NCI-H226 (cell line): Measurements from ENCODE around the gene LAMC2.
A peak's percentile ranks its signal among the peaks of the same experiment; 100 is the strongest.

Source experiments
- DNase-seq: peaks from one replicate; pipeline ENCODE4 v3.0.0-alpha.2; 2015

Gene LAMC2

GRCh38 chr1:183289051-183289496 is 103.0 kb downstream of the LAMC2 start:
- DNase-seq = no peak

- no peak for DNase-seq
These were observed 104.6 kb downstream of the LAMC2 start for GRCh38 chr1:183290628-183291027.

GRCh38 chr1:183291216-183291762 is 105.2 kb downstream of the LAMC2 start:
- DNase-seq = no peak

GRCh38 chr1:183291802-183292514 is 105.9 kb downstream of the LAMC2 start:
- peak; percentile 80 for DNase-seq

GRCh38 chr1:183293241-183293640 is 107.2 kb downstream of the LAMC2 start:
- no peak for DNase-seq

- DNase-seq = no peak
These were observed 107.8 kb downstream of the LAMC2 start for GRCh38 chr1:183293876-183294275.
